Activated CD8-positive, alpha-beta memory T cell treated with anti-CD3 and anti-CD28 coated beads for 24 hours (primary cell): ENCODE measurements around the gene C2orf72.
"Not testable (repeated sequence)": the region's sequence is repeated elsewhere in the genome, so short reads cannot be mapped to it uniquely, and the experiment has no call there.

Experiments
- DNase-seq: peaks from one replicate; pipeline ENCODE4 v3.0.0-alpha.2; 2020

The C2orf72 gene

DNA sequence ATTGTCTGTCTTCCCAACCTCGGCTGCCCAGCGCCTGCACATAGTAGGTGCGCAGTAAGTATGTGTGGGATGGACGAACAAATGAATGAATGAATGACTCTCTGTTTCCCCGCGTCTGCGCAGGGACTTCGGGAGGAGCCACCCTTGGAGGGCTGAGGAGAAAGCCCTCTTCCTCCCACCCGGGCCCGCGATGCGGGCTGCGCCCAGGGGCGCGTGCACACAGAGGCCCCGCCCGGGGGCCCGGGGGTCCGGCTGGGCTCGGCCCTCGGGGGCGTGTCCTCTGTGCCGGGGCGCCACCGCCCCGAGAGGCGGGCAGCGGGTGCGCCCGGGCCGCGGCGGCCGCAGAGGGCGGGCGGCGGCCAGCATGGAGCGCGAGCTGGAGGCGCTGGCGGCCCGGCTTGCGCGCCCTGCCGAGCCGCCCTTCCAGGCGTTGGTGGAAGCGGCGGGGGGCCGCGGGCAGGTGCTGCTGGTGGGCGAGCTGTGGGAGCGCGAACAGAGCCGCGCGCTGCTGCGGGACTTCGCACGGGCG is at the start of gene C2orf72:
C2orf72 (plus strand) TSS at position 322 of the 529 bp plus-strand sequence; CDS start at position 365, 43 bp downstream.
- no peak for DNase-seq

GRCh38 chr2:230989731-230990130 is 47.6 kb upstream of the C2orf72 start:
- DNase-seq, result no peak

GRCh38 chr2:230990131-230990898 is 47.0 kb upstream of the C2orf72 start:
- no peak for DNase-seq

- DNase-seq, result no peak
These were observed 46.5 kb upstream of the C2orf72 start for GRCh38 chr2:230990899-230991150.

- no peak for DNase-seq
These were observed 45.7 kb upstream of the C2orf72 start for GRCh38 chr2:230991598-230991997.

DNA sequence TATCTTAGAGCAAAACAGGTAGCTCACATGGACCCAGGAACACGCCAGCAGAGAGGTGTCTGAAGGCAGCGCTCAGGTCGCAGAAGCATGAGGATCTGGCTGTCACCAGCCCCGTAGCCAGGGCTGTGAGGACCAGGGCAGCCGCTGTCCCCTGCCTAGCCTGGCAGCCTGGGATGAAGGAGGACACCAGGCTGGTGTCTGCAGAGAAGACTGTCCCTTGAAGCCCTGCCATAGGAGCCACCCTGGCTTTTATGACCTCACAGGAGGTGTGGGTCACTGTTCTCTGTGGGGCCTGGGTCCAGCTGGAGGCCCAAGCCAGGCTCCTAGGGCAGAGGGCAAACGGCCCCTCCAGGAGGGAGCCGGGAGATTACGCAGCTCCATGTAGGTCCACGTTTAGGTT is 41.5 kb upstream of the C2orf72 start, which contains the start of gene SPATA3:
SPATA3 (plus strand) TSS at position 301 of the 400 bp plus-strand sequence. CDS start 113 bp downstream, outside the sequence.
- DNase-seq, result no peak

GRCh38 chr2:230996661-230997060 is 40.7 kb upstream of the C2orf72 start:
- no peak for DNase-seq

GRCh38 chr2:230998882-230999281 is 38.4 kb upstream of the C2orf72 start:
- no peak for DNase-seq

DNA sequence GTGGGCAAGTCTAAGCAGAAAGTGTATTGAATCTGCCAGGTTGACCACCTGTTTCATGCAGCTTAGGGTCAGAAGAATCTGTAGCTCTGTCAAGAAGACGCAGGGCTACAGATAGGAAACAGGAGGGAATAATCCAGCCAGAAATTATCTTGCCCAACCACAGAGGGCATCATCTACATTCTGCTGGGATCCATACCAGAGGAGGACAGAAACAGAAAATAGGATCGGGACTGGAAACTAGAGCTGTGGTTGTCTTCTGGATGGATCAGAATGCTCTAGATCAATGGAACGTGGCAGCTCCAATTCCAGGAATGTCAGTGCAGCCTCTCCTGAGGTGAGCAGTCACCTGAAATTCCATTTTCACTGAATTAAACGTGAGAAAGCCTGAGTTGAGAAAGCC is 37.8 kb upstream of the C2orf72 start:
- DNase-seq, result no peak

DNA sequence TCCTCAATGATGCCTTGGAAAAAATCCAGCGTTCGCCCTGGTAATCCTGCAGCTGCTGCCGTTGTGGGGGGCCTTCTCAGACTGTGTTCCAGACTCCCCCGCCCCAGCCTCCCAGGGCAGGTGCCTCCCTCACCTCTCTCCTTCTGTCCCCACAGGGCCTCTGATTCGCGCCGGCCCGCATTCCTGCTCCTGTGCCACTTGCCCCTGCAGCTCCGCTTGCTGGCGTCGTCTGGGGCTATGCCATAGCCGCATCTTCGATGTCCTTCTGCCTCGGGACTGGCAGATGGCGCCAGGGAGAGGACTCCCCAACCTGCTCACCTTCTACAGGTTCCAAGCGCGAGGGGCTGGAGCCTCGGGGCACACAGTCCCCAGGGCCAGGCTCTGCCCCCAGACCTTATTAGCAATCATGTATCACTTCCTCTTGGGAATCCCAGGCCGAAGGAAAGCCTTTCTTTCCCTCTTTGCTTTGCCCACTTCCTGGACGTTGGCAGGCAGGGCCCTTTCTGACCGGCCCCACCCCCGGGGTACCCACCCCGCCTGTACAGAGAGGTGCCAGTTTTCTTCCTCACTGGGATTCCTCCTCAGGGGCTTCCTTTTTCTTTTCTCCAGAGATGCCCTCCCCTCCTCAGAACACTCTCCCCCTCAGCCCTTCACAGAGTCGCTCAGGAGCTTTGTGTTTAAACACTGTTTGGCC is 37.0 kb upstream of the C2orf72 start:
- DNase-seq, result no peak

DNA sequence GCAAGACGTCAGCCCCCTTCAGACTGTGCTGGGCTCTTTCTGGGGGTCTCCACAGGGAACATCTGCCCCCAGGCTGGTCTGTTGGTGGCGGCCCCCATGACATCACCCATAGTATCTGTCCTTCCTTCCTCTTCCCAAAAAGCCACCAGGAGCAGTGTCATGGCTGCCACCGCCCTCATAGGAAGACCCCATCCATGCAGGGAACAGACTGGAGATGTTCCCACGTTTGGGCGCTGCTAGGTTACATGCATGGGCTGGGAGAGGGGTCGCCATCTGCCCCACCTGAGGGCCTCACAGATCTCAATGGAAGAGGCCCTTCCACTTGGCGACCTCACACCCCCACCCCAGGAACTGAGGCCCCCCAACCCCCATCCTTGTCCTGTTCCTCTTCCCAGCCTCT is 36.3 kb upstream of the C2orf72 start:
- DNase-seq, result no peak

- DNase-seq, result no peak
These were observed 35.4 kb upstream of the C2orf72 start for GRCh38 chr2:231001921-231002320.

GRCh38 chr2:231002641-231003040 is 34.7 kb upstream of the C2orf72 start:
- no peak for DNase-seq

- DNase-seq, result no peak
These were observed 34.1 kb upstream of the C2orf72 start for GRCh38 chr2:231003186-231003585.

- not testable (repeated sequence) for DNase-seq
These were observed 32.4 kb upstream of the C2orf72 start for GRCh38 chr2:231004930-231005329.

DNA sequence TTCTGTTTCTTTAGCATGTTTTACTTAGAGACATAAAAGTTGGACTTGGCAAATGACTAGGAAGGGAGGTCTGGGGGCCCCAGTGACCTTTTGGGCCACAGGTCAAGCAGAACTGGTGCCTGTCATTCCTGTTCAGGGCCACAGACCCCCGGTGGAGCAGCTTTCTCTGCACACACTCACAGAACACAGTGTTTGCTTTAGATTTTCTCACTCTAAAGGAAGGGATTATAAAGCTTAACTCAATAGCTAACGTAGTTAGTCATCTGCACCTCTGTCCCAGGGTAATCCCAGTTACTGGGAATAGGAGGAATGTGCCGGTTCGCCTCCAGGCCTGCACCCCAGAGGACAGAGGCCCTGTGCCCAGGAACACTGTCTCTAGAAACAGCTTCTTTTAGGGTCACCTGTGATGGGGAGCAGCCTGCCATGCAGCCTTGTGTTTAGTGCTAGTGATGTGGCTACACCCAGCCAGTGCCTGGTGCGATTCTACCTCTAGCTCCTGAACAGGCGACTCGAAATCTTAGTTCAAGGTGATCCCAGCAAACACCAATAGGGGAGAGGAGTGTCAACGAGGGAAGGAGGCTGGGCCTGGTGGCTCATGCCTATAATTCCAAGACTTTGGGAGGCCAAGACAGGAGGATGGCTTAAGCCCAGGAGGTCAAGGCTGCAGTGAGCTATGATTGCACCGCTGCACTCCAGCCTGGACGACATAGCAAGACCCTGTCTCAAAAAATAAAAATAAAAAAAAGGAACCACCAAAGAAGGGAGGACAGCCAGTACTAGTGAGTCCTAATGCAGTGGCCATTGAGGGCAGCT is 29.8 kb upstream of the C2orf72 start:
- no peak for DNase-seq

GRCh38 chr2:231008131-231008530 is 29.2 kb upstream of the C2orf72 start:
- no peak for DNase-seq

- DNase-seq, result no peak
These were observed 27.9 kb upstream of the C2orf72 start for GRCh38 chr2:231009236-231009919.

GRCh38 chr2:231010201-231010730 is 27.1 kb upstream of the C2orf72 start:
- no peak for DNase-seq

- DNase-seq, result no peak
These were observed 25.8 kb upstream of the C2orf72 start for GRCh38 chr2:231011526-231011925.

DNA sequence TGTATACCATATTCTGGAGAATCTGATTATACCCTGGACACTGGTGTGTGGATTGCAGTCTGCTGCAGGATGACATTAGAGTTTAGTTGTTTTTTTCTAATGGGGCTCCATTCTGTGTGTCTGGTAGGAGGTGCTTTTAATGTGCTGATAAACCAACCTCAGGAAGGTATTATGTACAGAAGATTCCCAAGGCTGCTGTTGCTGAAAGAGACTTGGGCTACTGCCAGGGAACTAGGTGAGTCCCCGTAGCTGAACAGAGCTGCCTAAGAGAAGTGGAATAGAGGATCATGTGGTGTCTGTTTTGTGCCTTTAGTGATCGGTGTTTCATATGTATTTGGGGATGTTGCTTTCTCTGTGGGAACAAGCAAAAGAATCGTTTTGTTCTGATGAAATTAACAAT is 24.9 kb upstream of the C2orf72 start:
- no peak for DNase-seq

- DNase-seq, result no peak
These were observed 23.5 kb upstream of the C2orf72 start for GRCh38 chr2:231013820-231014219.

GRCh38 chr2:231015478-231015877 is 21.8 kb upstream of the C2orf72 start:
- no peak for DNase-seq
